Measurements from ENCODE around the gene CAPN13. TPM values are rescaled to one million over a fixed set of nuclear protein-coding genes. Genes with fewer than 3 reads are reported as not detected.

The CAPN13 gene
- total and polyA plus RNA-seq, 8 donors, result 6.4 to 93.3 (median 44.3) TPM

DNA sequence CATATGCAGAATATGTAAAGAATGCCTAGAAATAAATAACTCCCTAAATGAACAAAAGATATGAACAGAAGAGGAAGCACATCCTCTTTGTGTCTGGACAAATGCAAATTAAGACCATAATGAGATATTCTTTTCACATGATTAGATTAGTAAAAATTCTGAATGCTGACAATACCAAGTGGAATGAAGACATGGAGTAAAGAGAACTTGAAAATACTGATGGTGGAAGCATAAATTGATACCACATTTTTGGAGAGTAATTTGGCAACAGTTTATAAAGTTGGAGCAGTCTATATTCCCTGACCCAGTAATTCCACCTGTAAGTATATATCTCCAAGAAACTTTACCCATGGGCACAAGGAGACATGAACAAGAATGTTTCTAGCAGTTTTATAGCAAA lies 130.0 kb downstream of the CAPN13 start:
- H3K9me3 ChIP-seq, result no peaks in the 10 kb centered on the region
- intact Hi-C loops (cut with DNase I; ENCODE audit: low total_unique reads), result no loop called here
- no peaks in the 10 kb centered on the region for H3K4me1 ChIP-seq
- no peak for DNase-seq
- no peaks in the 10 kb centered on the region for H3K36me3 ChIP-seq
- no peak overlapping the region for H3K27ac ChIP-seq
- no peaks in the 10 kb centered on the region for H3K27me3 ChIP-seq
- TF ChIP-seq POLR2A (IDR thresholded peaks at IDR 0.05) (no peak), EP300 (IDR thresholded peaks at IDR 0.05) (no peak), POLR2AphosphoS5 (IDR thresholded peaks at IDR 0.05) (no peak), CTCF (IDR thresholded peaks at IDR 0.05) (no peak)
- H3K4me3 ChIP-seq, result no peak overlapping the region

DNA sequence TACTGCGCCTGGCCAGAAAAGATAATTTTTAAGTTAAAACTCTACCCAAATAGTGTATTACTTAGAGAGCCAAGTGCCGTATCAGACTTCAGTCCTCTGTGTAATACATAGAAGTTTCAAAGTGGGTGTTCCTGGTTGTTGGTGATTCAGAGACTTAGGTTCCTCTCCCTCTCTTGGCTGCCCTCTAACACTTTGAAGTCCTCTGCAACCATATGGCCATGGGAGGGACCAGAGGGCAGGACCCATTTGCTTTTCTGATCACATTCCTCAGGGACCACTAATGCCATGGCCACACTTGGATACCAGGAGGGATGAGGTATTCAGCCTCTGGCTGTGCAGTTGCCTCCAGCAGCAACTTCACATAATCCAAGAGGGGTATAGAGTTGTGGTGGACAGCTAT lies 131.5 kb downstream of the CAPN13 start:
- intact Hi-C loops (cut with DNase I; ENCODE audit: low total_unique reads), result no loop called here
- H3K4me1 ChIP-seq, result no peaks in the 10 kb centered on the region

DNA sequence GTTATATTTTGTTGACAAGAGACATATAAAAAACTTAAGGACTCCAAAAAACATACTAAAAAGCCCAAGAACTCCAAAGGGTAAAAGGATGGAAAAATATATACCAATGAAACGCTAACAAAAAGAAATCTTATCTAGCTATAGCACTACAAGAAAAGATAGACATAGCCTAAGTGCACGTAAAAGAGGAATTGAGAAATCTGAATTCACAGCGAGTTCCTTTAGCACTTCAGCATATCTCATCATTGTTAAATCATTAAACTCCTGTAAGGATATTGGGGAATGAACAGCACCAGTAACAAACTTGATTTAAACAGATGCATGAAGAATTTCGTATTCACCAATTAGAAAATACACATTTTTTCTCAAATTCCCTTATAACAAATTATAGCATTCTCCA lies 134.1 kb downstream of the CAPN13 start:
- Histone ChIP-seq H3K4me1 (no peaks in the 10 kb centered on the region), H3K9me3 (peaks cover 0 to 13% (median 9%) of the 10 kb centered on the region in 4 donors), H3K36me3 (no peaks in the 10 kb centered on the region), H3K27ac (no peak overlapping the region), H3K27me3 (no peaks in the 10 kb centered on the region), H3K4me3 (no peak overlapping the region)
- WGBS, 5 donors, result 88 to 91% (median 91%) methylated on average over 4 of the region's 4 CpGs
- DNase-seq, result no peak
- intact Hi-C loops (cut with DNase I; ENCODE audit: low total_unique reads), result no loop called here
- TF ChIP-seq CTCF (IDR thresholded peaks at IDR 0.05), result no peak
- no peak for TF ChIP-seq EP300 (IDR thresholded peaks at IDR 0.05)
- TF ChIP-seq POLR2AphosphoS5 (IDR thresholded peaks at IDR 0.05), result no peak
- no peak for TF ChIP-seq POLR2A (IDR thresholded peaks at IDR 0.05)

More for the DNA sequence above, 131.5 kb downstream of the CAPN13 start:
- WGBS, 5 donors, result 93 to 99% (median 93%) methylated on average over 2 of the region's 2 CpGs
- H3K27me3 ChIP-seq, result no peaks in the 10 kb centered on the region
- H3K36me3 ChIP-seq, result no peaks in the 10 kb centered on the region
- H3K9me3 ChIP-seq, result peaks cover 0 to under 1% (median 0%) of the 10 kb centered on the region in 4 donors
- DNase-seq, result no peak
- no peak overlapping the region for H3K27ac ChIP-seq
- TF ChIP-seq POLR2A (IDR thresholded peaks at IDR 0.05) (no peak), EP300 (IDR thresholded peaks at IDR 0.05) (no peak)
- H3K4me3 ChIP-seq, result no peak overlapping the region

Small RNAs within 50 kb of the gene (small RNA-seq; reads per million reads assigned to genes)
- gene AC092569.1, result 0 reads per million in 4 donors

Measured in stomach (tissue), 9 donors.